Activated T-helper 17 cell treated with anti-CD3 and anti-CD28 coated beads, Interleukin-2, amount 50 U/mL, for 72 hours (primary cell): ENCODE results near the gene TRPV5. TPM values are rescaled to one million over a fixed set of nuclear protein-coding genes. Genes with fewer than 3 reads are reported as not detected.

Source experiments
- ATAC-seq: fragments of 150-1000 bp; cut with Tn5 transposase; replicated peaks from 2 replicates; pipeline ENCODE4 v1.10.0; 2021; ENCODE audit warnings: mild to moderate bottlenecking, moderate library complexity
- H3K27ac Mint-ChIP-seq: one replicate; pipeline ENCODE4 v1.8.0; 2022; ENCODE audit warnings: mixed read lengths
- H3K27me3 Mint-ChIP-seq: one replicate; pipeline ENCODE4 v1.8.0; 2022; ENCODE audit warnings: mixed read lengths
- H3K36me3 Mint-ChIP-seq: one replicate; pipeline ENCODE4 v1.8.0; 2022; ENCODE audit warnings: low read depth, mild to moderate bottlenecking, mixed read lengths
- H3K4me1 Mint-ChIP-seq: one replicate; pipeline ENCODE4 v1.8.0; 2022; ENCODE audit warnings: mixed read lengths
- H3K4me3 Mint-ChIP-seq: one replicate; pipeline ENCODE4 v1.8.0; 2022; ENCODE audit warnings: mild to moderate bottlenecking, mixed read lengths
- H3K9me3 Mint-ChIP-seq: one replicate; pipeline ENCODE4 v1.8.0; 2022; ENCODE audit warnings: mixed read lengths
- total RNA-seq, 2 donors: library from RNA; stranded (reverse); gene quantifications; one replicate each; pipeline ENCODE4 v1.2.3, GENCODE V29; 2022

The TRPV5 gene
- total RNA-seq, 2 donors from 2014 or later = 0.13 TPM; not detected in 1

DNA sequence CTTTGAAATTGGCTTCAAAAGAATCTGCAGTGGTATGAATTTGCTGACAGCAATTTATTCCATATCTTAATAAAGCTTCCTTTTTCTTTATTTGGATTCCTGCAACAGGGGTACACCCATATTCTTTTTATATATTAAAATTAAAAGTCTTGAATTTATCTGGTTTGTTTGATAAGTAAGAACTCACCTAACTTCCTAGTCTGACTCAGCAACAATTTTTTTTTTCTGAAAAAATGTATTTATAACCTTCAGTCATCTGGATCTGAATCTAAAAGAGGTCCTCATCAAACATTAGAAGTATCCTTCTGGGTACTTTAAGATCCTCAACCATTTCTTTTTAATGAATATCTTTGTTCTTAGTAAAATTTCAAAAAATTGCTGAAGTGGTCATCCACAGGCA is 74.1 kb downstream of the TRPV5 start:
- no peaks in the 10 kb centered on the region for H3K9me3 Mint-ChIP-seq
- H3K4me3 Mint-ChIP-seq = no peak overlapping the region
- H3K27me3 Mint-ChIP-seq = no peaks in the 10 kb centered on the region
- H3K27ac Mint-ChIP-seq = no peak overlapping the region
- H3K4me1 Mint-ChIP-seq = peaks cover 10% of the 10 kb centered on the region
- ATAC-seq = no peak
- H3K36me3 Mint-ChIP-seq = no peaks in the 10 kb centered on the region

Other genes starting within 250 kb of the TRPV5 start
- not detected for gene PRSS1, start 184.3 kb downstream of the TRPV5 start, total RNA-seq
- not detected for gene PRSS2, start 162.8 kb downstream of the TRPV5 start, total RNA-seq
- 10 to 100 TPM in 1 of 2 donors, 1 to 10 TPM in 1; 8.0 to 14.9 TPM for gene EPHB6, start 78.7 kb downstream of the TRPV5 start, total RNA-seq
- under 1 TPM in 1 of 2 donors, not detected in 1; 0.16 TPM for gene TRPV6, start 48.0 kb downstream of the TRPV5 start, total RNA-seq
- gene LLCFC1, start 5.7 kb upstream of the TRPV5 start, total RNA-seq = not detected
- 1 to 10 TPM in 1 of 2 donors, under 1 TPM in 1; 0.24 to 1.9 TPM for gene KEL, start 28.6 kb upstream of the TRPV5 start, total RNA-seq
- under 1 TPM in 1 of 2 donors, not detected in 1; 0.24 TPM for gene OR9A2, start 93.4 kb upstream of the TRPV5 start, total RNA-seq
- gene OR6V1, start 118.6 kb upstream of the TRPV5 start, total RNA-seq = not detected
- gene PIP, start 198.3 kb upstream of the TRPV5 start, total RNA-seq = not detected
- gene TAS2R39, start 249.7 kb upstream of the TRPV5 start, total RNA-seq = not detected